ENCODE measurements around the gene PAX5. TPM values are rescaled to one million over a fixed set of nuclear protein-coding genes. Genes with fewer than 3 reads are reported as not detected.

PAX5 gene
- total RNA-seq, 1 donor from 2014 or later, result not detected

DNA sequence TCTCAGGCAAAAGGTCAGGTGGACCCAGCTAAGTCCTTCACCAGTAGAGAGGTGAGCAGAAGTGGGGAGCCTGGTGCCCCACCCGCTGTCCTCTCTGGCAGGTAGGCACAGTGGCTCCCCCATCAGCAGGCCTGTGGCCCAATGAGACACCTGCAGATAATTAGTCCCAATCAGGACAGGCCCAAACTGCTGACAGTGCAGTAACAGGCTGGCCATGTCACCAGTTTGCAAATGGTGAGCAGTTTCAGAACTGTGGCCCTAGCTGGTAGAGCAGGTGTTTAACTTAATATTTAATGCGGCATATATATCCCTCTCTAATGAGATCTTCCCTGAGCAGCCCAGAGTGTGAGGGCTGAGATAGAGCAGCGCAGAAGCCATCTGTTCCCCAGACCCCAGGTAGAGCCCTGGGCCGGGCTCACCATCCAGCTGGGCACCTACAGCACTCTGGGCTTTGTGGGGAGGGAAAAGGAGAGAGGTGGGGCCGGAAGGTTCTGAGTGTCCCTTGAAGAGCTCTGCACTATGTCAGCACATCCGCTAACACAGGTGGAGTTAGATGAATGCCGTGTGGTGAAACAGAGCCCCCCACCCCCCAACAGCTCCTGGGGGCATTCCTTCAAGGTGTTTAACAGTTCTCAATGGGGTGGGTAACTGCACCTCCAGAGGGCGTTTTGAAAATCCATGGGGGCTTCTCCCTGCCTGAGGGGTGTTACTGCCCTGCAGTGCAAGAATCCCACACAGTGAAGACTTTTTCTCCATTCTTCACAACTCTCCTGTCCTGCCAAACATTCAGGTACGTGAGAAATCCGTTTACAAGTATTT is 120.5 kb downstream of the PAX5 start:
- Histone ChIP-seq H3K9ac (ENCODE audit: low read depth in 1 of 3, low read length in 3 of 3) (no peak overlapping the region), H3K4me1 (ENCODE audit: control insufficient read depth in 3 of 3, insufficient read depth in 3 of 3, low read length in 3 of 3) (no peaks in the 10 kb centered on the region), H3K9me3 (ENCODE audit: control insufficient read depth in 3 of 3, low read length in 3 of 3) (no peaks in the 10 kb centered on the region), H3K36me3 (ENCODE audit: control insufficient read depth in 3 of 3, insufficient read depth in 3 of 3, low read length in 3 of 3) (no peaks in the 10 kb centered on the region), H3K27ac (ENCODE audit: low read depth, low read length) (no peak overlapping the region), H3K27me3 (ENCODE audit: control insufficient read depth in 3 of 3, insufficient read depth in 3 of 3, low read length in 3 of 3) (peaks cover 0 to 19% (median 3%) of the 10 kb centered on the region in 3 donors), H3K4me3 (ENCODE audit: low read length in 3 of 3) (no peak overlapping the region)

GRCh38 chr9:36912620-36913019 is 121.4 kb downstream of the PAX5 start:
- no peaks in the 10 kb centered on the region for H3K9me3 ChIP-seq (ENCODE audit: control insufficient read depth in 3 of 3, low read length in 3 of 3)
- no peaks in the 10 kb centered on the region for H3K36me3 ChIP-seq (ENCODE audit: control insufficient read depth in 3 of 3, insufficient read depth in 3 of 3, low read length in 3 of 3)
- H3K4me1 ChIP-seq (ENCODE audit: control insufficient read depth in 3 of 3, insufficient read depth in 3 of 3, low read length in 3 of 3), result no peaks in the 10 kb centered on the region
- H3K27ac ChIP-seq (ENCODE audit: low read depth, low read length), result no peak overlapping the region
- H3K9ac ChIP-seq (ENCODE audit: low read depth in 1 of 3, low read length in 3 of 3), result no peak overlapping the region
- H3K4me3 ChIP-seq (ENCODE audit: low read length in 3 of 3), result no peak overlapping the region
- H3K27me3 ChIP-seq (ENCODE audit: control insufficient read depth in 3 of 3, insufficient read depth in 3 of 3, low read length in 3 of 3), result peaks cover 0 to 19% (median 5%) of the 10 kb centered on the region in 3 donors

GRCh38 chr9:36911601-36912412 is 122.3 kb downstream of the PAX5 start:
- H3K9me3 ChIP-seq (ENCODE audit: control insufficient read depth in 3 of 3, low read length in 3 of 3), result no peaks in the 10 kb centered on the region
- H3K27me3 ChIP-seq (ENCODE audit: control insufficient read depth in 3 of 3, insufficient read depth in 3 of 3, low read length in 3 of 3), result peaks cover 0 to 23% (median 10%) of the 10 kb centered on the region in 3 donors
- H3K4me1 ChIP-seq (ENCODE audit: control insufficient read depth in 3 of 3, insufficient read depth in 3 of 3, low read length in 3 of 3), result no peaks in the 10 kb centered on the region
- no peaks in the 10 kb centered on the region for H3K36me3 ChIP-seq (ENCODE audit: control insufficient read depth in 3 of 3, insufficient read depth in 3 of 3, low read length in 3 of 3)
- no peak overlapping the region for H3K4me3 ChIP-seq (ENCODE audit: low read length in 3 of 3)
- H3K9ac ChIP-seq (ENCODE audit: low read depth in 1 of 3, low read length in 3 of 3), result no peak overlapping the region
- no peak overlapping the region for H3K27ac ChIP-seq (ENCODE audit: low read depth, low read length)

DNA sequence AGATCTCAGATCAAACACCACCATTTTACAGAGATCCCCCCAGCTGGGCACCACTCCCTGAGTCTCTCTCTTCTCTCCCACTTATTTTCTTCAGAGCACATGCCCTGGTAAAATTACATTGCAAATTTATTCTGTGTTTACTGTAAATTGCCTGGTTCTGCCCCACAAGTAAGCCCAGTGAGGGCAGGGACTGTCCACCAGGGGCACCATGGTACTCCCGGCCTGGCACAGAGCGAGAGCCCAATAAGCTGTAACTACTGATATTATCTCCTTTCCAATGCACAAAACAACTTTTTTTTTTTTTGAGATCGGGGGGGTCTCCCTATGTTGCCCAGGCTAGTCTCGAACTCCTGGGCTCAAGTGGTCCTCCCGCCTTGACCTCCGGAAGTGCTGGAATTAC is 123.0 kb downstream of the PAX5 start:
- no peak overlapping the region for H3K9ac ChIP-seq (ENCODE audit: low read depth in 1 of 3, low read length in 3 of 3)
- no peak overlapping the region for H3K27ac ChIP-seq (ENCODE audit: low read depth, low read length)
- H3K9me3 ChIP-seq (ENCODE audit: control insufficient read depth in 3 of 3, low read length in 3 of 3), result no peaks in the 10 kb centered on the region
- no peaks in the 10 kb centered on the region for H3K36me3 ChIP-seq (ENCODE audit: control insufficient read depth in 3 of 3, insufficient read depth in 3 of 3, low read length in 3 of 3)
- peaks cover 6 to 25% (median 10%) of the 10 kb centered on the region in 3 donors for H3K27me3 ChIP-seq (ENCODE audit: control insufficient read depth in 3 of 3, insufficient read depth in 3 of 3, low read length in 3 of 3)
- H3K4me1 ChIP-seq (ENCODE audit: control insufficient read depth in 3 of 3, insufficient read depth in 3 of 3, low read length in 3 of 3), result no peaks in the 10 kb centered on the region
- H3K4me3 ChIP-seq (ENCODE audit: low read length in 3 of 3), result no peak overlapping the region

DNA sequence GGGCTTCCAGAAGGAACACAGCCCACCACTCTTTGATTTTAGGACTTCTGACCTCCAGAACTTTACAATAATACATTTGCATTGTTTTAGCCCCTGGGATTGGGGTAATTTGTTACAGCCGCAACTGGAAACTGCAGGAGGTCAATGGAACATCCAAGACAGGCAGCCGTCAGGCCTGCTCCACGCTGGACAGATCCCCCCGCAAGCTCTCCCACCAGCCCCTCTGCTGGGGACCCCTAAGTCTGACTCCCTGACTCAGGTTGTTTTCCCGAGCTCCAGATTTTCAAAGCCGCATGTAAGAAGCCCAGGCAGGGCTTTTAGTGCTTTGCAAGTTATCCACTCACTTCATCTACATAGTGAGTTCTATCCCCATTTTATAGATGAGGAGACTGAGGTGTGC is 127.6 kb downstream of the PAX5 start:
- Histone ChIP-seq H3K4me3 (ENCODE audit: low read length in 3 of 3) (no peak overlapping the region), H3K27me3 (ENCODE audit: control insufficient read depth in 3 of 3, insufficient read depth in 3 of 3, low read length in 3 of 3) (peaks cover 6 to 17% (median 7%) of the 10 kb centered on the region in 3 donors), H3K36me3 (ENCODE audit: control insufficient read depth in 3 of 3, insufficient read depth in 3 of 3, low read length in 3 of 3) (no peaks in the 10 kb centered on the region), H3K9ac (ENCODE audit: low read depth in 1 of 3, low read length in 3 of 3) (no peak overlapping the region), H3K9me3 (ENCODE audit: control insufficient read depth in 3 of 3, low read length in 3 of 3) (no peaks in the 10 kb centered on the region), H3K4me1 (ENCODE audit: control insufficient read depth in 3 of 3, insufficient read depth in 3 of 3, low read length in 3 of 3) (no peaks in the 10 kb centered on the region), H3K27ac (ENCODE audit: low read depth, low read length) (no peak overlapping the region)

DNA sequence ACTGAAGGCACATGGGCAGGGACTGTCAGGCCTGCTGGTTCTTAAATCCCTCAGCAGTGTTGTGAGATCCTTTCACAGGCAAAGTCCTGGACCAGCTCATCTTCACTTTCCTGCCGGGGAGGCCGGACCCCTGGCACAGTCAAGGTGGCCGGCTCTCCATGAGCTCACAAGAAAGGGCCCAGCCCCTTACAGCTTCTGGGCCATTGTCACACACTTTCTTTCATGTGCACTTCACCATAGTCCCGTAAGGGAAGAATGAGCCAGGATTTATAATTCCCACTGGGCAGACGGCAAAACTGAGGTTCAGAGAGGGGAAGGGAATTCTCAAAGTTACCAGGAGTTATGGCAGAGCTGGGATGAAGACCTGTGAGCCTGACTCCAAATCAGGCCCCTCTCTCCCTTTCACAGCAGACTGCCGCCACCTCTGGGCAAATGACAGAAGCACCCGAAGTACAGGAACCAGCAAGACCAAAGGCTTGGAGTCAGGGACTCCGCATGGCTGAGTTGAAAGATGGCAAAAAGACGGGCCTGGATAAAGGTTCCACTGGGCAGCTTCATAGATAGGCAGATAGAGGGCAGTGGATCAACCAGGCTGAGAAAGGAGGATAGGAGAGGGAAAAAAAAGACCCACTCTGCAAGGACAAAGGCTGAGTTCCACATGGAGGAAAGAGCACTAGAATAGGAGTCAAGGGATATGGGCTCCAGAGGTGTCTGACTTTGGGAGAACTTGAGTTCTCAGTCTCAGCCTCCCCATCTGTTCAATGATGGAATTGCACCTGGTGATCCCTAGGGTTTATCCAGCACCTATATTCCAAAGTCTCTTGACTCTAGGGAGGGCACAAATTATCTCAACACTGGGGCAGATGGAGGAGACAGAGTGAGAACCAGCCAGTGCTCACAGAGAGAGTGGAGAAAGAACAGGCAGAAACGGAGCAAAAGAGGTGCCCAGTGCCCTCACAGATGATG is 128.7 kb downstream of the PAX5 start:
- Histone ChIP-seq H3K36me3 (ENCODE audit: control insufficient read depth in 3 of 3, insufficient read depth in 3 of 3, low read length in 3 of 3) (no peaks in the 10 kb centered on the region), H3K4me3 (ENCODE audit: low read length in 3 of 3) (no peak overlapping the region), H3K4me1 (ENCODE audit: control insufficient read depth in 3 of 3, insufficient read depth in 3 of 3, low read length in 3 of 3) (no peaks in the 10 kb centered on the region), H3K9ac (ENCODE audit: low read depth in 1 of 3, low read length in 3 of 3) (no peak overlapping the region), H3K27me3 (ENCODE audit: control insufficient read depth in 3 of 3, insufficient read depth in 3 of 3, low read length in 3 of 3) (peaks cover 6 to 16% (median 12%) of the 10 kb centered on the region in 3 donors), H3K9me3 (ENCODE audit: control insufficient read depth in 3 of 3, low read length in 3 of 3) (no peaks in the 10 kb centered on the region), H3K27ac (ENCODE audit: low read depth, low read length) (no peak overlapping the region)

DNA sequence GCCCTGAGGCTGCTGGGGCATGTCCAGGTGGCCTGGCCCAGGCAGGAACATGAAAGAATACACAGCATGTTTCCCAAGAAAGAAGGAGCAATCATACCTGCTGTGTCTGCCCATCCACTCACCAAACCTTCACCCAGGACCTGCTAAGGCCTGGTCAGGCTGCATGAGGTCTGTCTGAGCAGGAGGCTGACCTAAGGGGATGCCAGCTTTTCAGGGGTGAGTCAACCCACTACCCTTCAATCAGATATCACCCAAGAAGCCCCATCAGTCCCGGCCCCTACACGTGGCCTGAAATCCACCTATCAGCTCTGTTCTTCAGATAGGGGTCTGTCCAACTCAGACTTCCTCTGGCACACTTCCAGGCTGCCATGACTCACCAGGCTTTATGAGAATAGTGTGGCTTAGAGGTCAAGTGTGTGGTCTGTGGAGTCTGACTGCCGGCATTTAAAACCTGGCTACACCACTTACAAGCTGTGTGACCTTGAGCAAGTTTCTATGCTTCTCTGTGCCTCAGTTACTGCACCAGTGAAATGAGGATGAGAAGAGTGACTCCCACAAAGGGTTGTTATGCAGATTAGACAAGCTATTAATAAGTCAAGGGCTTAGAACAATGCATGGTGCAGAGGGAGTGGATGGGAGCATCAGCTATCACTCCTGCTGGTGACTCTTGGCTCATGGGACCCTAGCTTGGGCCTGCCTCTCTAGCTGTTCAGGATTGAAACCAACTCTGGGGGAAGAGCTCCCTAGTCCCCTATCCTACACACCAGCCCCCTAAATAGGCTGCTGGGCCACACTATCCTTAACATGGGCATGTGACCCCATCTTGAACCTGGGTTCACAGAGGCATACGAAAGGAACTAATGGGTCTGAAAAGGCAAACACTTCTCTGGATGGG is 130.3 kb downstream of the PAX5 start:
- Histone ChIP-seq H3K9ac (ENCODE audit: low read depth in 1 of 3, low read length in 3 of 3) (no peak overlapping the region), H3K4me3 (ENCODE audit: low read length in 3 of 3) (no peak overlapping the region), H3K27ac (ENCODE audit: low read depth, low read length) (no peak overlapping the region), H3K4me1 (ENCODE audit: control insufficient read depth in 3 of 3, insufficient read depth in 3 of 3, low read length in 3 of 3) (no peaks in the 10 kb centered on the region), H3K36me3 (ENCODE audit: control insufficient read depth in 3 of 3, insufficient read depth in 3 of 3, low read length in 3 of 3) (no peaks in the 10 kb centered on the region), H3K27me3 (ENCODE audit: control insufficient read depth in 3 of 3, insufficient read depth in 3 of 3, low read length in 3 of 3) (peaks cover 6 to 20% (median 16%) of the 10 kb centered on the region in 3 donors), H3K9me3 (ENCODE audit: control insufficient read depth in 3 of 3, low read length in 3 of 3) (no peaks in the 10 kb centered on the region)

DNA sequence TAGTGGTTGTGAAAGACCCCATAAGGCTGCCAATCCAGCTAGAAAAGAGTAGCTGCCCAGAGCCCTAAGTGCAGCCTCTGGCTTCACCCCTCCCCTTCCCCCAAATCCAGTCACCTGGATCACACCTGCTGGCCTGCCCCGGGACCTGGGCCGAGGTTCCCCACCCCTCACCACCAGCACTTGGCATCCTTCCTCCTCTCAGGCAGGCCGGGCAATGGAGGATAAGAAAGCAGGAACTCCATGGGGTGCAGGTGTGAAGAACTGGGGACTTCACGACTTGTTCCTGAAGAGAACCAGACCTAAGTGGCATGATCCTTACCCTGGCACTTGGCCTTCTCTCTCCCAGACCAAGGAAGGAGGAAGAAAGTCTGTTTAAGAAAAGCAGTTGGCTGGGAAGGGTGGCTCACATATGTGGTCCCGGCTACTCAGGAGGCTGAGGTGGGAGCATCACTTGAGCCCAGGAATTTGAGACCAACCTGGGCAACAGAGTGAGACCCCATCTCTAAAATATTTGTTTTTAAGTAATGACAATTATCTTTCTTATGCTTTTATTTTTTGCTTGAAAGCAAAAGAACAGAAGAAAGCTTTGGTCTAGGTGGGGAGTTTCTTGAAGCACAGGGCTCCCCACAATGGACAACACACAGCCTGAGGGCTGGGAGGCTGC is 131.1 kb downstream of the PAX5 start:
- Histone ChIP-seq H3K27ac (ENCODE audit: low read depth, low read length) (no peak overlapping the region), H3K9ac (ENCODE audit: low read depth in 1 of 3, low read length in 3 of 3) (no peak overlapping the region), H3K4me1 (ENCODE audit: control insufficient read depth in 3 of 3, insufficient read depth in 3 of 3, low read length in 3 of 3) (no peaks in the 10 kb centered on the region), H3K9me3 (ENCODE audit: control insufficient read depth in 3 of 3, low read length in 3 of 3) (no peaks in the 10 kb centered on the region), H3K36me3 (ENCODE audit: control insufficient read depth in 3 of 3, insufficient read depth in 3 of 3, low read length in 3 of 3) (no peaks in the 10 kb centered on the region), H3K4me3 (ENCODE audit: low read length in 3 of 3) (no peak overlapping the region), H3K27me3 (ENCODE audit: control insufficient read depth in 3 of 3, insufficient read depth in 3 of 3, low read length in 3 of 3) (peaks cover 6 to 21% (median 13%) of the 10 kb centered on the region in 3 donors)
